PC-9 (cell line): Measurements from ENCODE around the gene TDRKH. TPM values are rescaled to one million over a fixed set of nuclear protein-coding genes. Genes with fewer than 3 reads are reported as not detected.
"Not testable (repeated sequence)": the region's sequence is repeated elsewhere in the genome, so short reads cannot be mapped to it uniquely, and the experiment has no call there.

Experiments
- BruUV-seq: library from RNA; stranded (reverse); fragments of 400-500 nt; replicated peaks from 2 replicates; lab custom pipeline; 2021; lab: Mats Ljungman, UMichigan
- CTCF ChIA-PET: fragments of 300-600 bp; sonication (Branson Sonifier 250); formaldehyde crosslinking; loops from one replicate; lab custom pipeline; 2022; ENCODE audit warnings: antibody characterized with exemption; lab: Charles Lee
- POLR2A ChIA-PET: fragments of 300-600 bp; sonication (Branson Sonifier 250); formaldehyde crosslinking; loops from one replicate; lab custom pipeline; 2022; ENCODE audit warnings: antibody characterized with exemption; ENCODE audit not compliant: unreplicated experiment; lab: Charles Lee
- DNase-seq, 2 experiments: peaks; one replicate each; pipeline versions ENCODE4 v3.0.0 to v3.0.0-alpha.2; 2015 to 2022; ENCODE audit warnings: mixed read lengths in 1 of 2
- H2AFZ ChIP-seq: fragments of 200-600 bp; sonication (generic); 2 replicates; pipeline ENCODE4 v1.8.1; 2017; ENCODE audit warnings: antibody characterized with exemption
- H3F3A ChIP-seq: fragments of 200-600 bp; sonication (generic); 2 replicates; pipeline ENCODE4 v1.8.1; 2017; ENCODE audit warnings: antibody characterized with exemption, mild to moderate bottlenecking, low read depth; ENCODE audit not compliant: insufficient read depth
- H3K27ac ChIP-seq: fragments of 200-600 bp; sonication (generic); 2 replicates; pipeline ENCODE4 v1.6.1; 2016; ENCODE audit warnings: mixed run types
- H3K27me3 ChIP-seq: fragments of 200-600 bp; sonication (generic); 2 replicates; pipeline ENCODE4 v1.6.1; 2016; ENCODE audit warnings: low read depth, mixed run types; ENCODE audit not compliant: insufficient read depth
- H3K36me3 ChIP-seq: fragments of 200-600 bp; sonication (generic); 2 replicates; pipeline ENCODE4 v1.6.1; 2016; ENCODE audit warnings: low read depth, mixed run types
- H3K4me1 ChIP-seq: fragments of 200-600 bp; sonication (generic); replicated peaks from 2 replicates; pipeline ENCODE4 v1.6.1; 2016; ENCODE audit warnings: mixed run types; ENCODE audit not compliant: insufficient read depth
- H3K4me2 ChIP-seq: fragments of 200-600 bp; sonication (generic); 2 replicates; pipeline ENCODE4 v1.6.1; 2017; ENCODE audit warnings: mixed run types
- H3K4me3 ChIP-seq: fragments of 200-600 bp; sonication (generic); 2 replicates; pipeline ENCODE4 v1.6.1; 2016; ENCODE audit warnings: mixed run types
- H3K79me2 ChIP-seq: fragments of 200-600 bp; sonication (generic); 2 replicates; pipeline ENCODE4 v1.6.1; 2017; ENCODE audit warnings: low read depth, mixed run types
- H3K9me2 ChIP-seq: fragments of 200-600 bp; sonication (generic); 2 replicates; pipeline ENCODE4 v1.8.1; 2017; ENCODE audit warnings: mild to moderate bottlenecking; ENCODE audit not compliant: insufficient read depth
- H3K9me3 ChIP-seq: fragments of 200-600 bp; sonication (generic); 2 replicates; pipeline ENCODE4 v1.8.1; 2016; ENCODE audit warnings: low read depth; ENCODE audit not compliant: insufficient read depth
- H4K20me1 ChIP-seq: fragments of 200-600 bp; sonication (generic); 2 replicates; pipeline ENCODE4 v1.8.1; 2017; ENCODE audit not compliant: insufficient read depth
- EZH2 ChIP-seq: fragments of 200-600 bp; sonication (generic); IDR thresholded peaks from 2 replicates; pipeline ENCODE4 v1.8.0; 2017; ENCODE audit warnings: antibody characterized with exemption, low read depth
- intact Hi-C: fragments of 100-400 bp; cut with micrococcal nuclease; formaldehyde crosslinking; loops from one replicate; pipeline ENCODE4 v1.10.0; 2022; ENCODE audit not compliant: unreplicated experiment
- total RNA-seq: library from RNA; stranded (reverse); gene quantifications from 2 replicates; pipeline ENCODE4 v1.2.3, GENCODE V29; 2021
- TF ChIP-seq, protein P1 (sequence below): fragments of 200-600 bp; sonication (generic); conservative IDR thresholded peaks from 2 replicates; pipeline ENCODE4 v1.6.1; 2017; ENCODE audit warnings: mixed run types, antibody characterized with exemption, mild to moderate bottlenecking, moderate library complexity

The TDRKH gene
- total RNA-seq, 1 experiment from 2014 or later = 17.3 TPM

DNA sequence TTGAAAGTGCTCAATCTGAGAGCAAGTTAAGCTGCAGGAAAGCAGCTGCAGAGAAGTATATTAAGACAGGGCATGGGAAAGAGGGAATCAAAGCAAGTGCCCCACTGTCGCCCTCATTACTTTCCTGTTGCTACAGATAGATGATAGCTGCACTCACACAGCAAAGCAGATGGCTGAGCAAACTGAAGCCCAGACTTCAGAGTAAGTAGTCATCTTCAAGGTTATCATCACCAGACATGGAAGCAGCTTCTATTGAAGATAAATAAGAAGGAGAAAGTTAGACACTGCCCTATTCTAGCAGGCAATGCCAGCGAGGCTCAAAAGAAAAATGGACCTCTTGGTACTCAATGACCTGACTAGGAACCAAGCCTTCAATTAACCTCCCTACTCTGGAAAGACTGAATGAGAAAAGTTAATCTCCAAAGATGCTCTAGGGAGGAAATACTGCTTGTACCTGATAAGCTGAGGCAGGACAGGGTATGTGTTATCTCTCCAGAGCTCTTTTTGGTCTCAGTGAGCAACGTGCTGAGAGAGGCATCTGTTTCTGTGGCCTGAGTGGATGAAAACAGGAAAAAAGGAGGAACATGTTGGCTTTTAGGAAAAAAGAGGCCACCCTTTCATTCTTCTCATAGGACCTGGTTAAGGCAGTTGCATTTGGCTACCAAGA, 15.9 kb downstream of the TDRKH start:
- Histone ChIP-seq H3K27ac (peak overlapping the region; percentile 56), H3K9me3 (no peaks in the 10 kb centered on the region), H3K9me2 (no peaks in the 10 kb centered on the region), H3K4me2 (peak overlapping the region; percentile 42), H3K4me3 (no peak overlapping the region), H4K20me1 (no peaks in the 10 kb centered on the region), H2AFZ (no peak overlapping the region), H3K79me2 (no peaks in the 10 kb centered on the region), H3K27me3 (no peaks in the 10 kb centered on the region), H3K36me3 (no peaks in the 10 kb centered on the region), H3K4me1 (peaks cover 15% of the 10 kb centered on the region), H3F3A (peaks cover 4% of the 10 kb centered on the region; the same call in 1 of the 2 replicates)
- BruUV-seq = no TSS peak
- ChIA-PET POLR2A (no interaction called here), CTCF (no interaction called here)
- intact Hi-C loops = no loop called here
- DNase-seq = no peak
- TF ChIP-seq, protein P1, sequence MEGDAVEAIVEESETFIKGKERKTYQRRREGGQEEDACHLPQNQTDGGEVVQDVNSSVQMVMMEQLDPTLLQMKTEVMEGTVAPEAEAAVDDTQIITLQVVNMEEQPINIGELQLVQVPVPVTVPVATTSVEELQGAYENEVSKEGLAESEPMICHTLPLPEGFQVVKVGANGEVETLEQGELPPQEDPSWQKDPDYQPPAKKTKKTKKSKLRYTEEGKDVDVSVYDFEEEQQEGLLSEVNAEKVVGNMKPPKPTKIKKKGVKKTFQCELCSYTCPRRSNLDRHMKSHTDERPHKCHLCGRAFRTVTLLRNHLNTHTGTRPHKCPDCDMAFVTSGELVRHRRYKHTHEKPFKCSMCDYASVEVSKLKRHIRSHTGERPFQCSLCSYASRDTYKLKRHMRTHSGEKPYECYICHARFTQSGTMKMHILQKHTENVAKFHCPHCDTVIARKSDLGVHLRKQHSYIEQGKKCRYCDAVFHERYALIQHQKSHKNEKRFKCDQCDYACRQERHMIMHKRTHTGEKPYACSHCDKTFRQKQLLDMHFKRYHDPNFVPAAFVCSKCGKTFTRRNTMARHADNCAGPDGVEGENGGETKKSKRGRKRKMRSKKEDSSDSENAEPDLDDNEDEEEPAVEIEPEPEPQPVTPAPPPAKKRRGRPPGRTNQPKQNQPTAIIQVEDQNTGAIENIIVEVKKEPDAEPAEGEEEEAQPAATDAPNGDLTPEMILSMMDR = no peak
- no peak for TF ChIP-seq EZH2

DNA sequence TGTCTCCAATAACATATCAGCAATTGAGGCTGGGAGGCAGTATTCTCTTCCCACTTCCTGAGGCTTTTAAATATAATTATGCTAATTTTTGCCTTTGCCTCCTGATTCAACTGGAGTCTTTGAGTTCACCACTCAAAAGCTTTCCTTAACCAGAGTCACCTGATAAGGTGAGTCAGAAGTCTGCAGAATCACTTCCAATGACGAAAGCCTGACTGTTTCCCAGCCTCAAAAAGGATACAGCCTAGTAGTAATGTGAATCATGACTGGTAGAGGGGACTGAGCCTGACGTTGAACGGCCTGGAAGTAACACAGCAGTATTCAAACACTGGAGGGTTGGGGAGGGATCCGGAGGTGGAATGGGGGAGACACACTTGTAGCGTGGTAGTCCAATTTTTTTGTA, 16.6 kb downstream of the TDRKH start:
- CTCF ChIA-PET = no interaction called here
- Histone ChIP-seq H3K27me3 (no peaks in the 10 kb centered on the region), H3K9me3 (no peaks in the 10 kb centered on the region), H2AFZ (no peak overlapping the region), H3K4me2 (peak overlapping the region; percentile 42), H3K4me1 (peaks cover 15% of the 10 kb centered on the region), H3K27ac (peak overlapping the region; percentile 56), H3K79me2 (no peaks in the 10 kb centered on the region), H3K4me3 (no peak overlapping the region), H4K20me1 (no peaks in the 10 kb centered on the region), H3K9me2 (no peaks in the 10 kb centered on the region), H3F3A (peaks cover 4% of the 10 kb centered on the region; the same call in 1 of the 2 replicates), H3K36me3 (no peaks in the 10 kb centered on the region)
- intact Hi-C loops = no loop called here
- POLR2A ChIA-PET = no interaction called here
- DNase-seq = peak; percentile 20 to 83
- no peak for TF ChIP-seq EZH2
- TF ChIP-seq, protein P1 = no peak
- BruUV-seq = no TSS peak

DNA sequence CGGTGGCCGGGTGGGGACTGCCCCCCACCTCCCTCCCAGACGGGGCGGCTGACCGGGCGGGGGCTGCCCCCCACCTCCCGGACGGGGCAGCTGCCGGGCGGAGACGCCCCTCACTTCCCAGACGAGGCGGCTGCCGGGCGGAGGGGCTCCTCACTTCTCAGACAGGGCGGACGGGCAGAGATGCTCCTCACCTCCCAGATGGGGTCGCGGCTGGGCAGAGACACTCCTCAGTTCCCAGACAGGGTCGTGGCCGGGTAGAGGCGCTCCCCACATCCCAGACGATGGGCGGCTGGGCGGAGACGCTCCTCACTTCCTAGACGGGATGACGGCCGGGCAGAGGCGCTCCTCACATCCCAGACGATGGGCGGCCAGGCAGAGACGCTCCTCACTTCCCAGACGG, 21.0 kb downstream of the TDRKH start:
- H3K27me3 ChIP-seq, H3K4me3 ChIP-seq, H2AFZ ChIP-seq, BruUV-seq, H3K9me2 ChIP-seq, H3K4me2 ChIP-seq, H4K20me1 ChIP-seq, H3K9me3 ChIP-seq, H3K36me3 ChIP-seq, H3K27ac ChIP-seq, H3K79me2 ChIP-seq, DNase-seq, POLR2A ChIA-PET, CTCF ChIA-PET: not testable (repeated sequence)
- Histone ChIP-seq H3F3A (peaks cover 12% of the 10 kb centered on the region; the same call in 1 of the 2 replicates), H3K4me1 (peaks cover 36% of the 10 kb centered on the region)
- intact Hi-C loops = loop anchor here (10.0 kb wide), 1 partner anchor 236 kb away; no protein-coding TSS in a partner anchor

DNA sequence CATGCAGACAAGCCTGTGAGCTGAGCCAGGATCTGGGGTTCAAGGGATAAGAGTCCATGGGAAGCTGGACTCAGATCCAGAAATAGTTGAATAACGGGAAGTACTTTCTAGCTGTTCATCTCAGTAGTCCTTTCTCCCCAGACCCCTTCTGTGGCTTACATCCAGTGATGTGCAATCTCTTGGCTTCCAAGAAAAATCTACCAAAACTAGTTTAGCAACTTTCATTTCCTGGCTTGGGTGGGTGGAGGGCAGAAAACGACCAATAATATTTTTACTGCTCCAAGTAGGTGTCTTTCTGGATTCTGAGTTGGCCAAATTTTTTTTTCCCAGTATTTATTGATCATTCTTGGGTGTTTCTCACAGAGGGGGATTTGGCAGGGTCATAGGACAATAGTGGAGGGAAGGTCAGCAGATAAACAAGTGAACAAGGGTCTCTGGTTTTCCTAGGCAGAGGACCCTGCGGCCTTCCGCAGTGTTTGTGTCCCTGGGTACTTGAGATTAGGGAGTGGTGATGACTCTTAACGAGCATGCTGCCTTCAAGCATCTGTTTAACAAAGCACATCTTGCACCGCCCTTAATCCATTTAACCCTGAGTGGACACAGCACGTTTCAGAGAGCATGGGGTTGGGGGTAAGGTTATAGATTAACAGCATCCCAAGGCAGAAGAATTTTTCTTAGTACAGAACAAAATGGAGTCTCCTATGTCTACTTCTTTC, 21.8 kb downstream of the TDRKH start:
- H3K27me3 ChIP-seq, H4K20me1 ChIP-seq, H3F3A ChIP-seq, CTCF ChIA-PET, H3K36me3 ChIP-seq, H3K9me2 ChIP-seq, H3K9me3 ChIP-seq, BruUV-seq: not testable (repeated sequence)
- 0 out of 2 replicates have a peak, but pooled peaks cover 10% of the 10 kb centered on the region for H3K79me2 ChIP-seq
- H2AFZ ChIP-seq = peak overlapping the region; percentile 72; the same call in 1 of the 2 replicates
- POLR2A ChIA-PET = interaction anchor here (0.8 kb wide), 1 partner anchor 87 kb away, joined by 5 read pairs; no protein-coding TSS in a partner anchor
- intact Hi-C loops = loop anchor here (10.0 kb wide), 1 partner anchor 236 kb away; no protein-coding TSS in a partner anchor
- H3K4me2 ChIP-seq = peak overlapping the region; percentile 73
- H3K4me1 ChIP-seq = peaks cover 31% of the 10 kb centered on the region
- peak overlapping the region; percentile 38; the same call in 1 of the 2 replicates for H3K4me3 ChIP-seq
- peak; percentile 38 to 83 for DNase-seq
- H3K27ac ChIP-seq = peak overlapping the region; percentile 70
